B cell (primary cell): ENCODE measurements around the gene ACSBG1. TPM values are rescaled to one million over a fixed set of nuclear protein-coding genes. Genes with fewer than 3 reads are reported as not detected.

Source experiments
- ATAC-seq: fragments of 200-7000 bp; cut with Tn5 transposase; one replicate; pipeline ENCODE4 v1.10.0; 2021; ENCODE audit warnings: low read depth, mild to moderate bottlenecking, moderate number of reproducible peaks, moderate library complexity
- CTCF ChIA-PET: fragments of 350-600 bp; sonication (Branson Sonifier 250); formaldehyde crosslinking; loops from one replicate; lab custom pipeline; 2021; ENCODE audit warnings: antibody characterized with exemption, inconsistent platforms; lab: Charles Lee
- POLR2A ChIA-PET: fragments of 350-600 bp; sonication (Branson Sonifier 250); formaldehyde crosslinking; loops from one replicate; lab custom pipeline; 2021; ENCODE audit warnings: antibody characterized with exemption; lab: Charles Lee
- DNase-seq: peaks from one replicate; pipeline ENCODE4 v3.0.0; 2013
- H2AFZ ChIP-seq: 2 replicates; pipeline ENCODE4 v1.6.1; 2012; ENCODE audit warnings: mild to moderate bottlenecking, low read depth, low read length; ENCODE audit not compliant: insufficient read depth, poor library complexity, severe bottlenecking
- H3K27ac ChIP-seq, 2 donors: 1 replicate in 1 of 2; 2 replicates in 1 of 2; pipeline ENCODE4 v1.5.1; 2012 to 2013; ENCODE audit warnings: low read length in 2 of 2, mild to moderate bottlenecking in 2 of 2, moderate library complexity in 1 of 2
- H3K27me3 ChIP-seq, 4 experiments: fragments of 200-600 bp in 1 of 4; sonication (generic) in 1 of 4; replicated peaks in 1 of 4; 1 replicate in 2 of 4; 2 replicates in 2 of 4; pipeline versions ENCODE4 v1.6.1 to v1.7.0; 2013 to 2016; ENCODE audit warnings: low read length in 3 of 4, mild to moderate bottlenecking in 2 of 4, mixed read lengths in 1 of 4, moderate library complexity in 1 of 4; ENCODE audit not compliant: insufficient read depth in 4 of 4, control insufficient read depth in 3 of 4; ENCODE audit errors: control extremely low read depth in 1 of 4
- H3K36me3 ChIP-seq, 2 experiments: replicated peaks in 1 of 2; 1 replicate in 1 of 2; 2 replicates in 1 of 2; pipeline versions ENCODE4 v1.6.1 to v1.7.1; 2013; ENCODE audit warnings: low read length in 1 of 2; ENCODE audit not compliant: insufficient read depth in 2 of 2, control insufficient read depth in 1 of 2; ENCODE audit errors: control extremely low read depth in 1 of 2, extremely low read depth in 1 of 2
- H3K4me1 ChIP-seq, 2 donors: fragments of 200-600 bp in 1 of 2; sonication (generic) in 1 of 2; 1 replicate in 1 of 2; 2 replicates in 1 of 2; pipeline versions ENCODE4 v1.5.1 to v1.6.1; 2013 to 2017; ENCODE audit warnings: low read length in 2 of 2; ENCODE audit not compliant: control insufficient read depth in 2 of 2, insufficient read depth in 2 of 2
- H3K4me2 ChIP-seq: replicated peaks from 2 replicates; pipeline ENCODE3; 2012; ENCODE audit warnings: mild to moderate bottlenecking, low read depth, low read length; ENCODE audit not compliant: poor library complexity, severe bottlenecking
- H3K4me3 ChIP-seq, 5 experiments: fragments of 200-600 bp in 1 of 5; sonication (generic) in 1 of 5; 1 replicate in 3 of 5; 2 replicates in 2 of 5; pipeline versions ENCODE4 v1.5.1 to v1.7.0; 2011 to 2016; ENCODE audit warnings: low read length in 4 of 5, mild to moderate bottlenecking in 4 of 5, low read depth in 2 of 5, control low read depth in 1 of 5, moderate library complexity in 1 of 5; ENCODE audit not compliant: insufficient read depth in 1 of 5; ENCODE audit errors: control extremely low read depth in 1 of 5, extremely low read depth in 1 of 5
- H3K79me2 ChIP-seq: fragments of 200-600 bp; sonication (generic); one replicate; pipeline ENCODE4 v1.6.0; 2016; ENCODE audit warnings: low read length; ENCODE audit not compliant: control insufficient read depth, insufficient read depth
- H3K9ac ChIP-seq: fragments of 200-600 bp; sonication (generic); 2 replicates; pipeline ENCODE4 v1.6.1; 2017; ENCODE audit warnings: mild to moderate bottlenecking, low read length, moderate library complexity
- H3K9me3 ChIP-seq, 3 donors: one replicate each; pipeline versions ENCODE4 v1.6.1 to v1.7.1; 2013; ENCODE audit warnings: low read length in 2 of 3; ENCODE audit not compliant: control insufficient read depth in 2 of 3, insufficient read depth in 1 of 3; ENCODE audit errors: control extremely low read depth in 1 of 3
- H4K20me1 ChIP-seq: 2 replicates; pipeline ENCODE4 v1.6.0; 2012; ENCODE audit warnings: mild to moderate bottlenecking, low read length; ENCODE audit not compliant: insufficient read depth, control insufficient read depth, poor library complexity, severe bottlenecking
- H3K27ac Mint-ChIP-seq: one replicate; pipeline ENCODE4 v1.8.0; 2021; ENCODE audit warnings: mixed read lengths
- H3K27me3 Mint-ChIP-seq: one replicate; pipeline ENCODE4 v1.8.0; 2021; ENCODE audit warnings: mixed read lengths
- H3K4me1 Mint-ChIP-seq: one replicate; pipeline ENCODE4 v1.8.0; 2021; ENCODE audit warnings: mixed read lengths
- H3K4me3 Mint-ChIP-seq: one replicate; pipeline ENCODE4 v1.8.0; 2021; ENCODE audit warnings: mixed read lengths
- H3K9me3 Mint-ChIP-seq: one replicate; pipeline ENCODE4 v1.8.0; 2022; ENCODE audit warnings: mixed read lengths; ENCODE audit not compliant: insufficient read depth
- CTCF ChIP-seq: fragments of 200-600 bp; IDR thresholded peaks from one replicate; pipeline ENCODE4 v1.8.0; 2022; ENCODE audit warnings: antibody characterized with exemption, mild to moderate bottlenecking
- EZH2 ChIP-seq: IDR thresholded peaks from 2 replicates; pipeline ENCODE4 v1.6.1; 2012; ENCODE audit warnings: borderline replicate concordance, low read depth, mild to moderate bottlenecking, moderate library complexity, low read length; ENCODE audit not compliant: insufficient read depth, poor library complexity, severe bottlenecking
- WGBS: methylation state at CpG from one replicate; pipeline ENCODE4 v1.1.5; 2013; ENCODE audit warnings: missing lambda C conversion rate; ENCODE audit not compliant: insufficient coverage; 5-methylcytosine and 5-hydroxymethylcytosine counted together
- intact Hi-C: fragments of 100-400 bp; cut with micrococcal nuclease; formaldehyde crosslinking; loops from one replicate; pipeline ENCODE4 v1.10.0; 2022
- polyA plus RNA-seq: library from polyadenylated mRNA; depleted of rRNA; stranded (reverse); fragments of >200 nt; gene quantifications from 2 replicates; pipeline ENCODE4 v1.2.3, GENCODE V29; 2012
- total RNA-seq, 2 donors: library from RNA; stranded (reverse); fragments of 120-200 nt in 1 of 2; gene quantifications; 1 replicate in 1 of 2; 2 replicates in 1 of 2; pipeline versions ENCODE4 v1.2.3 to v1.2.4, GENCODE V29; 2013 to 2022

Gene ACSBG1
- total and polyA plus RNA-seq, 2 donors (not counting 1 experiment from before 2014, with no cell fraction given): 0.03 to 0.07 TPM

- 100% methylated on average over 2 of the region's 10 CpGs for WGBS
- H3K4me1 ChIP-seq: no peaks in the 10 kb centered on the region
- peaks cover 0 to 14% (median 0%) of the 10 kb centered on the region in 4 experiments for H3K27me3 ChIP-seq
- no peaks in the 10 kb centered on the region for H3K9me3 Mint-ChIP-seq
- no peak overlapping the region for H3K4me3 ChIP-seq
- CTCF ChIA-PET: interaction anchor here (0.6 to 1.8 kb wide), 4 partner anchors 17 to 724 kb away, joined by 3 to 10 read pairs (median 4); no protein-coding TSS in a partner anchor
- H3K4me1 Mint-ChIP-seq: no peaks in the 10 kb centered on the region
- H3K79me2 ChIP-seq: no peaks in the 10 kb centered on the region
- ATAC-seq (no peak), DNase-seq (no peak)
- no peaks in the 10 kb centered on the region for H3K36me3 ChIP-seq
- H3K4me2 ChIP-seq: no peak overlapping the region
- no peak overlapping the region for H2AFZ ChIP-seq
- H3K9me3 ChIP-seq: no peaks in the 10 kb centered on the region
- H3K27me3 Mint-ChIP-seq: peaks cover 24% of the 10 kb centered on the region
- no peak overlapping the region for H3K27ac Mint-ChIP-seq
- H4K20me1 ChIP-seq: no peaks in the 10 kb centered on the region
- H3K27ac ChIP-seq: no peak overlapping the region
- intact Hi-C loops: no loop called here
- no peak overlapping the region for H3K4me3 Mint-ChIP-seq
- POLR2A ChIA-PET: no interaction called here
- H3K9ac ChIP-seq: no peak overlapping the region
- TF ChIP-seq EZH2 (no peak), CTCF (no peak)
These were observed 22.4 kb downstream of the ACSBG1 start for GRCh38 chr15:78212008-78212407.

- Mint-ChIP-seq H3K27me3 (peaks cover 24% of the 10 kb centered on the region), H3K27ac (no peak overlapping the region), H3K4me3 (no peak overlapping the region), H3K9me3 (no peaks in the 10 kb centered on the region), H3K4me1 (no peaks in the 10 kb centered on the region)
- intact Hi-C loops: no loop called here
- WGBS: 97% methylated on average over 9 of the region's 12 CpGs
- DNase-seq (no peak), ATAC-seq (no peak)
- Histone ChIP-seq H2AFZ (no peak overlapping the region), H3K4me1 (no peaks in the 10 kb centered on the region), H3K27ac (no peak overlapping the region), H3K36me3 (no peaks in the 10 kb centered on the region), H3K27me3 (peaks cover 0 to 14% (median 0%) of the 10 kb centered on the region in 4 experiments), H3K4me2 (no peak overlapping the region), H3K9ac (no peak overlapping the region), H3K4me3 (no peak overlapping the region), H4K20me1 (no peaks in the 10 kb centered on the region), H3K9me3 (no peaks in the 10 kb centered on the region), H3K79me2 (no peaks in the 10 kb centered on the region)
- POLR2A ChIA-PET: no interaction called here
- TF ChIP-seq EZH2 (no peak), CTCF (no peak)
- CTCF ChIA-PET: interaction anchor here (0.6 to 1.8 kb wide), 5 partner anchors 16 to 725 kb away, joined by 3 to 10 read pairs (median 3); no protein-coding TSS in a partner anchor
These were observed 23.0 kb downstream of the ACSBG1 start for GRCh38 chr15:78211189-78211921.
